Subcutaneous abdominal adipose tissue (tissue), 5 donors: ENCODE measurements around the gene PKD1L1.

Source experiments
- H3K27ac ChIP-seq: one replicate; pipeline ENCODE4 v1.7.0; 2013; ENCODE audit warnings: low read depth, mild to moderate bottlenecking, inconsistent platforms, low read length, moderate library complexity
- H3K27me3 ChIP-seq, 5 donors: one replicate each; pipeline ENCODE4 v1.7.0; 2013; ENCODE audit warnings: low read length in 5 of 5, inconsistent platforms in 1 of 5; ENCODE audit not compliant: control insufficient read depth in 5 of 5, insufficient read depth in 4 of 5
- H3K36me3 ChIP-seq, 5 donors: one replicate each; pipeline ENCODE4 v1.7.0; 2013; ENCODE audit warnings: low read length in 5 of 5; ENCODE audit not compliant: control insufficient read depth in 5 of 5, insufficient read depth in 5 of 5
- H3K4me1 ChIP-seq, 5 donors: one replicate each; pipeline ENCODE4 v1.7.0; 2013; ENCODE audit warnings: low read length in 5 of 5, mild to moderate bottlenecking in 3 of 5, moderate library complexity in 1 of 5; ENCODE audit not compliant: control insufficient read depth in 5 of 5, insufficient read depth in 5 of 5
- H3K4me3 ChIP-seq, 5 donors: one replicate each; pipeline ENCODE4 v1.7.0; 2013; ENCODE audit warnings: low read length in 5 of 5, low read depth in 1 of 5
- H3K9ac ChIP-seq, 5 donors: one replicate each; pipeline ENCODE4 v1.7.0; 2013; ENCODE audit warnings: low read length in 5 of 5, mild to moderate bottlenecking in 4 of 5, moderate library complexity in 3 of 5
- H3K9me3 ChIP-seq, 5 donors: one replicate each; pipeline ENCODE4 v1.7.0; 2013; ENCODE audit warnings: low read length in 5 of 5; ENCODE audit not compliant: control insufficient read depth in 5 of 5
- donor health status: healthy.
- donor health status: healthy.
- donor health status: healthy.
- donor health status: healthy.
- donor health status: healthy.

Gene PKD1L1

DNA sequence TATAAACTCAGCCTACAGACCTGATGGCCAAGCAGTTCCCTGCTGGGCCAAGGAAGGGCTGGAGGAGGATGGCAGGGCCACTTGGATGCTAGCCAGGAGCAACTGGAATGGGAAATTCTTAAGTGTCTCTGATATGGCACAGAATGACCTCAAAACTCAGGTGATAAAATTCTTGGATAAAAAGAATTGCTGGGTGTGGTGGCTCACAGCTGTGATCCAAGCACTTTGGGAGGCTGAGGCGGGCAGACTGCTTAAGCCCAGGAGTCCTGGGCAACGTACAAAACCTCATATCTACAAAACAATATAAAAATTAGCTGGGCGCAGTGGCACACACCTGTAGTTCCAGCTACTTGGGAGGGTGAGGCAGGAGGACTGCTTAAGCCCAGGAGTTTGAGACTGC lies 14.0 kb upstream of the PKD1L1 start:
- Histone ChIP-seq H3K4me1 (no peaks in the 10 kb centered on the region), H3K4me3 (no peak overlapping the region), H3K27ac (no peak overlapping the region), H3K36me3 (peaks cover 20 to 65% (median 64%) of the 10 kb centered on the region in 5 donors), H3K27me3 (no peaks in the 10 kb centered on the region), H3K9ac (no peak overlapping the region), H3K9me3 (no peaks in the 10 kb centered on the region)

DNA sequence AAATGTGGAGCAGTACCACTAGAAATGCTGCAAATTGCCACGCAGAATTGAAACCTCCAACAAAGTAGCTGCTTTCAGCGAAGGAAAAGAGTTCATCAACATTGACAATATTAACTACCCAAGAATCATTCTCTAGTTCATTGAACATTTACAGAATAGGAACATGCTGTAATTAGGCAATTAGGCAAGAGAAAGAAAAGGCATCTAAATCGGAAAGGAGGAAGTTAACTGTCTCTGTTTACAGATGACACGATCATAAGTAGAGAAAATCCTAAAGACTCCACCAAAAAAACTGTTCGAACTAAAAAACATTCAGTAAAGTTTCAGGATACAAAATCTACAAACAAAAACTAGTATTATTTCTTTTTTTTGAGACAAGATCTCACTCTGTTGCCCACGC lies 8.9 kb upstream of the PKD1L1 start:
- H3K4me3 ChIP-seq, result no peak overlapping the region
- H3K27me3 ChIP-seq, result no peaks in the 10 kb centered on the region
- no peak overlapping the region for H3K9ac ChIP-seq
- no peaks in the 10 kb centered on the region for H3K9me3 ChIP-seq
- no peak overlapping the region for H3K27ac ChIP-seq
- H3K4me1 ChIP-seq, result peaks cover 0 to 7% (median 0%) of the 10 kb centered on the region in 5 donors
- peaks cover 16 to 42% (median 40%) of the 10 kb centered on the region in 5 donors for H3K36me3 ChIP-seq

DNA sequence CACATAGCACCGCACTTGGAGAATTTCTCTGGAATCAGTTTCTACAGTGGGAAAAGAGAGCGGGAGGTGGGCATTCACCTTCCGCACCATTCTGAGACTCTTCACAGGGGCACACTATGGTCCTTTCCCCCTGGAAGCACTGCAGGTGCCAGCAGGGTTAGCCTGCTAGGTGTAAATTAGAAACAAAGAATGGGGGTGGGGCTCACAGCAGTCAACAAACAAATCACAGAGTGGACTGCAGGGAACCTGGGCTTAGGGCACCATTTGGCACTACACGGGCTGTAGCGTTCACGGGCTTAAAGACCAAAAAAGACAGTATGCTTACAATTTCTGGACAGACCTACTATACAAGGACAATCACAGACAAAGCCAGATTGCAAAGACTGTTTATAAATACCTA lies 8.0 kb upstream of the PKD1L1 start:
- H3K27me3 ChIP-seq, result no peaks in the 10 kb centered on the region
- H3K9ac ChIP-seq, result no peak overlapping the region
- no peak overlapping the region for H3K27ac ChIP-seq
- no peaks in the 10 kb centered on the region for H3K9me3 ChIP-seq
- H3K4me1 ChIP-seq, result peaks cover 0 to 13% (median 0%) of the 10 kb centered on the region in 5 donors
- no peak overlapping the region for H3K4me3 ChIP-seq
- peaks cover 16 to 34% (median 32%) of the 10 kb centered on the region in 5 donors for H3K36me3 ChIP-seq

DNA sequence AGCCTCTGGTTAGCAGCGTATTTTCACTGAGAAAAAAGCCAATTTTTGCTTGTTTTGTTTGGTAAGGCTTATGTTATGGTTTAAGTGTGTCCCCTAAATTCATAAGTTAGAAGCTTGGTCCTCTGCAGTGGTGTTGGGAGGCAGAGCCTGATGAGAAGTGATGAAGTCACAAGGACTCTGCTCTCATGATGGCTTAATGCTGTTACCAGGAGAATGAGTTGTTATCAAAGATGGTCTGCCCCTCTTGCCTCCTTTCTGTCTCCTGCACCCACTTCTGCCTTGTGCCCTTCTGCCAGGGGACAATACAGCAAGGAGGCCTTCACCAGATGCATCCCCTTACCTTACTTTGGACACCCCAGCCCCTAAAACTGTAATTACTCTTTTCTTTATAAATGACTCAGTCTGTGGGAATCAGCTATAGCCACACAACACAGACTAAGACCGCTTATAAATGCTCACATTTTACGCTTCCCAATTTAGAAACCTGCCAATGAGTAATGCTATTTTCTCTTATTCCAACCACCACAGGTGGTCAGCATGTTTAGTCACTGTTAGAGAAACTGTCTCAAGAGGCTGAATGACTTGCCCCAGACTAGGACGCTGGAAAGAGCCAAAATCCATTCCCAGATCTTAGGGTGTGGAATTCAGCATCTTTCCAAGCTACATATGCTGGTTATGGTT lies 6.1 kb upstream of the PKD1L1 start:
- Histone ChIP-seq H3K27me3 (no peaks in the 10 kb centered on the region), H3K9me3 (no peaks in the 10 kb centered on the region), H3K4me3 (no peak overlapping the region), H3K9ac (no peak overlapping the region), H3K27ac (no peak overlapping the region), H3K36me3 (peaks cover 10 to 28% (median 25%) of the 10 kb centered on the region in 5 donors), H3K4me1 (peaks cover 0 to 29% (median 3%) of the 10 kb centered on the region in 5 donors)

DNA sequence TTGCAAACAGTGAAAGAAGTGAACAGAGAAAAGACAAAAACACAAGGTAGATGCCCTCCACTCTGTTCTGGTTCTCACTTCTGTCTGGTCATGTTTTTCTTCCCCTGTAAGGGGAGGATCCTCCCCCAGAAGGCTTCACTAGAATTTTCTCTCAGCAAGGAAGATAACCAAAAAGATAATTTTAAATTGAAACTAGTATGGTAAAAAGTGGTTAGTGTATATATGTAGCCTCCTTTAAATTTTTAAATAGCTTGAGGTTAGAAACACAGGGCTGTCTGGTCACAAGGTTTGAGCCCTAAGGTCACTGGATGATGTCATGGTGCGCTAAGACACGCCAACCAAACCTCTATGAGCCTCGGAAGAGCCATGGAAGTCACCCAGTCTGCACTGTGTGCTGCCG lies 5.6 kb upstream of the PKD1L1 start:
- Histone ChIP-seq H3K36me3 (peaks cover 10 to 28% (median 25%) of the 10 kb centered on the region in 5 donors), H3K27ac (no peak overlapping the region), H3K4me3 (no peak overlapping the region), H3K9ac (no peak overlapping the region), H3K4me1 (peaks cover 0 to 31% (median 3%) of the 10 kb centered on the region in 5 donors), H3K9me3 (no peaks in the 10 kb centered on the region), H3K27me3 (no peaks in the 10 kb centered on the region)

DNA sequence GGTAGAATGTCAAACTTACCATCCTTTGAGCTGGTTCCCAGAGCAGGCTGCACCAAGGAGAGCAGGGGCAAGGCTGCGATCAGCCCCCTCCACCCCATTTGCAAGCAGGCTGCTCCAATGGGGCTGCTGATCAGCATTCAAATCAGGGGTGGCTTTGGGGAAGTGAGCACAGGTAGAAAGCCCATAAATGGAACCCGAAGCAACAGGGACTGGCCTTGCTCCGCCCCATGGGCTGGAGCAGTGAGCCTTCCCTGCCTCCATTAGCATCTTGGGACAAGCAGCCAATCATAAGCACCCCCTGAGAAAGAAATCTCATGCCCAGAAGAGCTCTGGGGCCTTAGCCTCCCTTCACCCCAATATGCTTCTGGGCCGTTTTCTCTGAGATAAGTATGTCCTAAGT lies 4.0 kb upstream of the PKD1L1 start:
- H3K36me3 ChIP-seq, result peaks cover 5 to 26% (median 25%) of the 10 kb centered on the region in 5 donors
- no peak overlapping the region for H3K4me3 ChIP-seq
- no peaks in the 10 kb centered on the region for H3K9me3 ChIP-seq
- H3K4me1 ChIP-seq, result peaks cover 0 to 37% (median 3%) of the 10 kb centered on the region in 5 donors
- no peak overlapping the region for H3K9ac ChIP-seq
- no peaks in the 10 kb centered on the region for H3K27me3 ChIP-seq
- no peak overlapping the region for H3K27ac ChIP-seq

DNA sequence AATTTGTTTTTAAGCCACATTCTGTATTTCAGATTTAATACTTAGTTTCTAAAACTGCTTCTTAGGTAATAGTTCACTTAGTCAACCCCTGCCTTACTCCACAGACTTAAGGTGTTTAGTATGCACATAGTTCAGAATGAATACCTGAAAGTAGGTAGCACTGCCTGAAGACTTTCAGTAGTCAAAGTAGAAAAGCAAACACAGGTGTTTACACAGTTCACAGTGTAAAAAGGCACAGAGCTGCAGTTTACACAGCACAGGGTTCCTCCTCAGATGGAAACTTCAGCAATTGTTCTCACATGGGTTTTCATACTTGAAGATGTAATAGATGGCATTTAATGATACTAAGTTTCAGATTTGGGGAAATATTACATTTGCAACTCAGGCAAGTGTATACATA lies 3.1 kb upstream of the PKD1L1 start:
- Histone ChIP-seq H3K36me3 (peaks cover 5 to 22% (median 19%) of the 10 kb centered on the region in 5 donors), H3K27me3 (no peaks in the 10 kb centered on the region), H3K27ac (no peak overlapping the region), H3K4me3 (no peak overlapping the region), H3K9ac (no peak overlapping the region), H3K9me3 (no peaks in the 10 kb centered on the region), H3K4me1 (peaks cover 0 to 46% (median 3%) of the 10 kb centered on the region in 5 donors)

DNA sequence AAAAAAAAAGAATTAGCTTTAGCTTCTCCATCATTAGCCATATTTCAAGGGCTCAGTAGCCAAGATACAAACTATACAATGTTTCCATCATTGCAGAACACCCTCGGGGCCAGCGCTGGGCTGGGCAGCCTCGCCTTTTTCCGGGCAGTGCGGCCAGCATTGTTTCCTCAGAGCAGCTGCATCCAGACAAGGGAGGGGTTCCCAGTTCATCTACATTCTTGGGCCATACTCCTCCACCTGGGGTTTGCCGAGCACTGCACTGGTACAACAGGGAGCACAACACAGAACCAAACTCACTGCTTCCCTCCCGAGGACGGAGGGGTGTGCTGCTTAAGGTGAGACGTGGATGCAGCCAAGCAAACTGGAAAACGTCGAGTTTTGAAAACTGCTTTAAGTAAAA lies 2.4 kb upstream of the PKD1L1 start:
- Histone ChIP-seq H3K4me1 (peaks cover 0 to 52% (median 3%) of the 10 kb centered on the region in 5 donors), H3K9ac (no peak overlapping the region), H3K9me3 (no peaks in the 10 kb centered on the region), H3K27ac (no peak overlapping the region), H3K36me3 (peaks cover 2 to 16% (median 12%) of the 10 kb centered on the region in 5 donors), H3K4me3 (no peak overlapping the region), H3K27me3 (no peaks in the 10 kb centered on the region)

DNA sequence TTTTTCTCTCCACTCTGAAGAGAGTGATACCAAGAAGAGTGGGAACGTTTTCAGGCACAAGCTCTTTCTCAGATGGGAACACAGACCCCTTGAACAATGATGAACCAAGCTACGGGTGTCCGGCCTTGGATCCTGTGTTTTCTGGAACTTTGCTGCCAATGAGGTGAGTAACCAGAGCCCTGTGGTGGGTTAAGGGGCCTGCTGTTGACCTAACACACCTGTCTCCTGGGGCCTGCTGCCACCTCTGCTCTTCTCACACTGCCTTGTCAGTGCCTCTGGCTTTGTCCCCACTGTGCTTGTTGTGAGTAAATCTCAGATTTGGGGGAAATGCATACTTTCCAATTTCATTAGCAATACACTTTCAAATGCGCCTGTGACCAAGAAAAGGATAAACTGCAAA lies 1.4 kb upstream of the PKD1L1 start:
- no peak overlapping the region for H3K27ac ChIP-seq
- no peaks in the 10 kb centered on the region for H3K9me3 ChIP-seq
- H3K4me1 ChIP-seq, result peaks cover 2 to 61% (median 7%) of the 10 kb centered on the region in 5 donors
- no peak overlapping the region for H3K4me3 ChIP-seq
- H3K36me3 ChIP-seq, result peaks cover 0 to 12% (median 8%) of the 10 kb centered on the region in 5 donors
- no peaks in the 10 kb centered on the region for H3K27me3 ChIP-seq
- H3K9ac ChIP-seq, result no peak overlapping the region

DNA sequence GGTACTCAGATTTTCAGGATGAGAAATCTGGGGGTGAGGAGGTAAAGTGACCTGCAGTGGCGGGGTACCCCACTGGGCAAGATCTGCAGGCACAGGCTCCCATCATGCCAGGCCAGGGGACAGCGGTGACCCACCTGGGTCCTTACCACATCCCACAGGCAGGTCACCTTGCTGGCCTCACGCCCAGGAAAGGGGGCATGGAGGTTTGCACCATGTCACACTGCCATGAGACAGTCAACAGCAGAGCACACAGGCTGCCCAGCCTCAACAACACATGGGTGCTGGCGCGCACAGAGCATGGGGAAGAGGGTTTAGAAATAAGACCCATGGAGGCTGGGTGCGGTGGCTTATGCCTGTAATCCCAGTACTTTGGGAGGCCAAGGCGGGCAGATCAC lies 914 bp downstream of the PKD1L1 start:
- H3K4me3 ChIP-seq, result no peak overlapping the region
- peak overlapping the region; percentile 6 for H3K27ac ChIP-seq
- H3K36me3 ChIP-seq, result no peaks in the 10 kb centered on the region
- H3K9me3 ChIP-seq, result no peaks in the 10 kb centered on the region
- no peak overlapping the region for H3K9ac ChIP-seq
- H3K27me3 ChIP-seq, result no peaks in the 10 kb centered on the region
- peaks cover 2 to 70% (median 10%) of the 10 kb centered on the region in 5 donors for H3K4me1 ChIP-seq
